ENCODE results near the gene PREX1.

The PREX1 gene

DNA sequence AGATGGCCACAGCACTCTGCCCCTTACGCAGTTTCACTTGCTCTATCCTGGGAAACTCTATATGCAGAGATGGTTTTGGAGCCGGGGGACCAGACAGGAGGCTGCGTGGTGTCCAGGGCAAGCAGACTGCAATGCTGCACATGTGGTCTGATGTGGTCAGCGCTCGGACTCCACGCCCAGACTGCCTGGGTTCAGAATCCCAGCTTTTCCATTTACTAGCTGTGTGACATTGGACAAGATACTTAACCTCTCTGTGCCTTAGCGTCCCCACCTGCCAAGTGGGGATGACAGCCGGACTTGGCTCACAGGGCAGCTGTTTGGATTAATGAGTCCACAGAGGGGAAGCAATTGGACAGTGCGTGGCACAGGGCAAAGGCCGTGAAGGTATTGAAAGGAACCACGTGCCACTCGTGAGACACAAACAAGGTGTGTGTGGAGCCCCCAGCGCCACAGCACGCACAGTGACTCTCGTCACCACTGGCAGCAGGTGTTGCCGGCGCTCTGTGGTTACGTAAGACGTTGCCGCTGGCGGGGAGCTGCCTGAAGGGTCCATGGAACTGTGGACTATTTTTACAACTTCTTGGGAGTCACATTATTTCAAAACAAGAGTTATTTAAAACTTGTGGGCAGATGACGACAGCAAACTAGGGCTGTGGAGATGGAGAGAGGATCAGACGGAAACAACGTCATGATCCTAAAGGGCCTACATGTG is 201.4 kb downstream of the PREX1 start:
- ATAC-seq, result no peak
- TF ChIP-seq BACH2 (CRISPR knock-in tag; IDR thresholded peaks at IDR 0.05; ENCODE audit: borderline replicate concordance), result no peak
- no peak for TF ChIP-seq TCF4 (CRISPR knock-in tag; IDR thresholded peaks at IDR 0.05; ENCODE audit: borderline replicate concordance)
- no peak for TF ChIP-seq RARB (CRISPR knock-in tag; IDR thresholded peaks at IDR 0.05)

DNA sequence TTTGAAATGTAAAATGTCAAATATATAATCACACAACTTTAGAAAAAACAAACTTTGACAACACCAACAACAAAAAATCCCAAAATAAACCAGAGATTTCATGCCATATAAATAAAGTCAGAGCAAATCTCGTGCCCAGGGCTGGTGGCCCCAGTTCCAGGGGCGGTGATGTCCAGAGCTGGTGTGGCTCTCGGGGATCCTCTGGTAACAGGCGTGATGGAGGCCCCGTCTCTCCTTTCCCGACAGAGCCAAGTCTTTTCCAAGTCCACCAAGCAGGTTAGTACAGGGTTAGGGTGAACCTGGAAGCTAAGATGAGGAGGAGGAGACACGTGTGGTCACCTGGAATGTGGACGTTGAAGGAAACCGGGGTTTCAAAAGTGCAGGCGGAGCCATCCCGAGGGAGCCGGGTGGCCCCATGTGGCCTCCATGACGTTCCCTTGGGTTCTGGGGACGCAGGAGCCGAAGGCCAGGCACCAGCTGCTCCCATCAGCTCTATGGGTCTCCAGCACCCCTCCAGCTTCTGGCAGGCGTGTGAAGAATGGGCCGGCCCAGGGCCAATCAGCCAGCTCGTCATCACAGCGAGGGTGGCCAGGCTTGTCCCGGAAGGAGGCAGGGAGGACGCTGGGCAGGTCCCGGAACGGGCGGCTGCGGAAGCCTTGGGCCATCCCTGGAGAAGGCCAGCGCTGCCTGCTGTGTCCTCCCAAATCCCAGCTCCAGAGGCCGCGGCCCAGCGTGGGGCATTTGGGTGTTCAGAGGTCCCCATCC is 202.5 kb downstream of the PREX1 start:
- TF ChIP-seq ZC3H10 (CRISPR knock-in tag; IDR thresholded peaks at IDR 0.05) (no peak), PPARA (CRISPR knock-in tag; IDR thresholded peaks at IDR 0.05; ENCODE audit: borderline replicate concordance) (no peak), TOX (CRISPR knock-in tag; IDR thresholded peaks at IDR 0.05; ENCODE audit: borderline replicate concordance) (no peak), ZFP3 (CRISPR knock-in tag; IDR thresholded peaks at IDR 0.05) (no peak), GLIS3 (CRISPR knock-in tag; IDR thresholded peaks at IDR 0.05) (no peak), ARNTL (CRISPR knock-in tag; IDR thresholded peaks at IDR 0.05; ENCODE audit: borderline replicate concordance, low read depth) (no peak), ISL1 (CRISPR knock-in tag; IDR thresholded peaks at IDR 0.05) (no peak), CSDC2 (CRISPR knock-in tag; IDR thresholded peaks at IDR 0.05) (no peak)
- TF ChIP-seq, protein P1, sequence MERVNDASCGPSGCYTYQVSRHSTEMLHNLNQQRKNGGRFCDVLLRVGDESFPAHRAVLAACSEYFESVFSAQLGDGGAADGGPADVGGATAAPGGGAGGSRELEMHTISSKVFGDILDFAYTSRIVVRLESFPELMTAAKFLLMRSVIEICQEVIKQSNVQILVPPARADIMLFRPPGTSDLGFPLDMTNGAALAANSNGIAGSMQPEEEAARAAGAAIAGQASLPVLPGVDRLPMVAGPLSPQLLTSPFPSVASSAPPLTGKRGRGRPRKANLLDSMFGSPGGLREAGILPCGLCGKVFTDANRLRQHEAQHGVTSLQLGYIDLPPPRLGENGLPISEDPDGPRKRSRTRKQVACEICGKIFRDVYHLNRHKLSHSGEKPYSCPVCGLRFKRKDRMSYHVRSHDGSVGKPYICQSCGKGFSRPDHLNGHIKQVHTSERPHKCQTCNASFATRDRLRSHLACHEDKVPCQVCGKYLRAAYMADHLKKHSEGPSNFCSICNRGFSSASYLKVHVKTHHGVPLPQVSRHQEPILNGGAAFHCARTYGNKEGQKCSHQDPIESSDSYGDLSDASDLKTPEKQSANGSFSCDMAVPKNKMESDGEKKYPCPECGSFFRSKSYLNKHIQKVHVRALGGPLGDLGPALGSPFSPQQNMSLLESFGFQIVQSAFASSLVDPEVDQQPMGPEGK (CRISPR knock-in tag; IDR thresholded peaks at IDR 0.05; ENCODE audit: borderline replicate concordance), result no peak
- TF ChIP-seq, protein P2, sequence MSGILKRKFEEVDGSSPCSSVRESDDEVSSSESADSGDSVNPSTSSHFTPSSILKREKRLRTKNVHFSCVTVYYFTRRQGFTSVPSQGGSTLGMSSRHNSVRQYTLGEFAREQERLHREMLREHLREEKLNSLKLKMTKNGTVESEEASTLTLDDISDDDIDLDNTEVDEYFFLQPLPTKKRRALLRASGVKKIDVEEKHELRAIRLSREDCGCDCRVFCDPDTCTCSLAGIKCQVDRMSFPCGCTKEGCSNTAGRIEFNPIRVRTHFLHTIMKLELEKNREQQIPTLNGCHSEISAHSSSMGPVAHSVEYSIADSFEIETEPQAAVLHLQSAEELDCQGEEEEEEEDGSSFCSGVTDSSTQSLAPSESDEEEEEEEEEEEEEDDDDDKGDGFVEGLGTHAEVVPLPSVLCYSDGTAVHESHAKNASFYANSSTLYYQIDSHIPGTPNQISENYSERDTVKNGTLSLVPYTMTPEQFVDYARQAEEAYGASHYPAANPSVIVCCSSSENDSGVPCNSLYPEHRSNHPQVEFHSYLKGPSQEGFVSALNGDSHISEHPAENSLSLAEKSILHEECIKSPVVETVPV (CRISPR knock-in tag; IDR thresholded peaks at IDR 0.05), result no peak
- TF ChIP-seq, protein P3, sequence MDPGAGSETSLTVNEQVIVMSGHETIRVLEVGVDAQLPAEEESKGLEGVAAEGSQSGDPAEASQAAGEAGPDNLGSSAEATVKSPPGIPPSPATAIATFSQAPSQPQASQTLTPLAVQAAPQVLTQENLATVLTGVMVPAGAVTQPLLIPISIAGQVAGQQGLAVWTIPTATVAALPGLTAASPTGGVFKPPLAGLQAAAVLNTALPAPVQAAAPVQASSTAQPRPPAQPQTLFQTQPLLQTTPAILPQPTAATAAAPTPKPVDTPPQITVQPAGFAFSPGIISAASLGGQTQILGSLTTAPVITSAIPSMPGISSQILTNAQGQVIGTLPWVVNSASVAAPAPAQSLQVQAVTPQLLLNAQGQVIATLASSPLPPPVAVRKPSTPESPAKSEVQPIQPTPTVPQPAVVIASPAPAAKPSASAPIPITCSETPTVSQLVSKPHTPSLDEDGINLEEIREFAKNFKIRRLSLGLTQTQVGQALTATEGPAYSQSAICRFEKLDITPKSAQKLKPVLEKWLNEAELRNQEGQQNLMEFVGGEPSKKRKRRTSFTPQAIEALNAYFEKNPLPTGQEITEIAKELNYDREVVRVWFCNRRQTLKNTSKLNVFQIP (CRISPR knock-in tag; IDR thresholded peaks at IDR 0.05; ENCODE audit: borderline replicate concordance, low read depth), result no peak
- ATAC-seq, result no peak

DNA sequence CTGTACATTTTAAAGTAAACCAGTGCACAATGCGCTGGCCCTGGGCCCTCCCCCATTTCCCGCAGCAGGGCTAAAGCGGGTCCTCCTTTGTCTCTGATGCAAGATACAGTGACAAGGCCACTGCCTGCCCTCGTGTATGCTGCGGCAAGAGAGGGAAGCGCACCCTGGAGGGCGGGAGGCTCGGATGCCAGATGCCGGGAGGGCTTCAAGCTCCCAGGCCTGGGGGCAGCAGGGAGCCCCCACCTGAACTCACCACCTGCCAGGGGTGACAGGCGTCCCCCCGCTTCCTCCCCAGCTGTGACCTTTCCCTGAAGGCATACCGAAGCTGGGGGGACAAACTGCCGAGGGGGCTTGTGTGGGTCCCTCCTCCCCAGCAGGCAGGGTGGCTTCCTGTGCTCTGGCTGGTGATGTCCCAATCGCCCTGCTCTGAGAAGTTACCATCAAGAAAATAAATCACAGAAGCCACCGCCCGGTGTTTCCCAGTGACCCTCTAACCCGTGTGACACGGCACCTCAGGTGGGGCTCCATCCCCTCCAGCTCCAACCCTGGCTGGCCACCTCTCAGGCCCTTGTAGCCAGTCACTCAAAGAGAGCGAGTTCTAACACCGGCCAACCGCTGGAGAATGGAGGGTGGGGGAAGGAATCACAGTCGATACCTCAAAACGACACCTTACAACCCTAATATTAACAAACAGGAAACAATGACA is 203.3 kb downstream of the PREX1 start:
- TF ChIP-seq ZFP30 (CRISPR knock-in tag; IDR thresholded peaks at IDR 0.05), result no peak
- TF ChIP-seq RARB (CRISPR knock-in tag; IDR thresholded peaks at IDR 0.05), result no peak
- TF ChIP-seq SNAI2 (CRISPR knock-in tag; IDR thresholded peaks at IDR 0.05), result no peak
- no peak for TF ChIP-seq ZFP3 (CRISPR knock-in tag; IDR thresholded peaks at IDR 0.05)
- no peak for TF ChIP-seq BACH2 (CRISPR knock-in tag; IDR thresholded peaks at IDR 0.05; ENCODE audit: borderline replicate concordance)
- no peak for ATAC-seq

DNA sequence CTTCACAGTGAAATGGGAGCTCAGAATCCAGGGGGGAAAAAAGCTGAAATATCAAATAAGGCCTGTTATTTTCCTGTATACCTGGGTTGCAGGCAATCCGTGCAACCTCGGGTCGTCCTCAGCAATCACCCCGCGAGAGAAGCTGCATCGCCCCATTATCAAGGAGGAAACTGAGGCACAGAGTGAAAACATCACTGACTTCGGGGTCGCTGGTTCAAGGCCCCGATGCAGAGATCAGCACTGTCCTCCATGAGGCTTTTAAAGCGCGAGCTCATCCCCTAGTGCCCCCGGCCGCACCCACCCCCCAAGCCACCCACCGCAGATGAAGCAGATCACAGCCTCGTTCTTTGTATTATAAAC is 203.9 kb downstream of the PREX1 start:
- ATAC-seq, result no peak
- TF ChIP-seq ZNF8 (CRISPR knock-in tag; IDR thresholded peaks at IDR 0.05) (no peak), SNAI2 (CRISPR knock-in tag; IDR thresholded peaks at IDR 0.05) (no peak), BACH2 (CRISPR knock-in tag; IDR thresholded peaks at IDR 0.05; ENCODE audit: borderline replicate concordance) (no peak), GLIS3 (CRISPR knock-in tag; IDR thresholded peaks at IDR 0.05) (no peak), TCF4 (CRISPR knock-in tag; IDR thresholded peaks at IDR 0.05; ENCODE audit: borderline replicate concordance) (no peak), ARNTL (CRISPR knock-in tag; IDR thresholded peaks at IDR 0.05; ENCODE audit: borderline replicate concordance, low read depth) (no peak), ZFP3 (CRISPR knock-in tag; IDR thresholded peaks at IDR 0.05) (no peak)
- TF ChIP-seq, protein P4, sequence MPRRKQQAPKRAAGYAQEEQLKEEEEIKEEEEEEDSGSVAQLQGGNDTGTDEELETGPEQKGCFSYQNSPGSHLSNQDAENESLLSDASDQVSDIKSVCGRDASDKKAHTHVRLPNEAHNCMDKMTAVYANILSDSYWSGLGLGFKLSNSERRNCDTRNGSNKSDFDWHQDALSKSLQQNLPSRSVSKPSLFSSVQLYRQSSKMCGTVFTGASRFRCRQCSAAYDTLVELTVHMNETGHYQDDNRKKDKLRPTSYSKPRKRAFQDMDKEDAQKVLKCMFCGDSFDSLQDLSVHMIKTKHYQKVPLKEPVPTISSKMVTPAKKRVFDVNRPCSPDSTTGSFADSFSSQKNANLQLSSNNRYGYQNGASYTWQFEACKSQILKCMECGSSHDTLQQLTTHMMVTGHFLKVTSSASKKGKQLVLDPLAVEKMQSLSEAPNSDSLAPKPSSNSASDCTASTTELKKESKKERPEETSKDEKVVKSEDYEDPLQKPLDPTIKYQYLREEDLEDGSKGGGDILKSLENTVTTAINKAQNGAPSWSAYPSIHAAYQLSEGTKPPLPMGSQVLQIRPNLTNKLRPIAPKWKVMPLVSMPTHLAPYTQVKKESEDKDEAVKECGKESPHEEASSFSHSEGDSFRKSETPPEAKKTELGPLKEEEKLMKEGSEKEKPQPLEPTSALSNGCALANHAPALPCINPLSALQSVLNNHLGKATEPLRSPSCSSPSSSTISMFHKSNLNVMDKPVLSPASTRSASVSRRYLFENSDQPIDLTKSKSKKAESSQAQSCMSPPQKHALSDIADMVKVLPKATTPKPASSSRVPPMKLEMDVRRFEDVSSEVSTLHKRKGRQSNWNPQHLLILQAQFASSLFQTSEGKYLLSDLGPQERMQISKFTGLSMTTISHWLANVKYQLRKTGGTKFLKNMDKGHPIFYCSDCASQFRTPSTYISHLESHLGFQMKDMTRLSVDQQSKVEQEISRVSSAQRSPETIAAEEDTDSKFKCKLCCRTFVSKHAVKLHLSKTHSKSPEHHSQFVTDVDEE (CRISPR knock-in tag; IDR thresholded peaks at IDR 0.05), result no peak
- TF ChIP-seq, protein P2 (CRISPR knock-in tag; IDR thresholded peaks at IDR 0.05), result no peak
- TF ChIP-seq, protein P3 (CRISPR knock-in tag; IDR thresholded peaks at IDR 0.05; ENCODE audit: borderline replicate concordance, low read depth), result no peak
